Epithelial cell of esophagus (primary cell): ENCODE data around the gene ADGRL1.

Source experiments
- DNase-seq: peaks from one replicate; pipeline ENCODE4 v3.0.0; 2010; ENCODE audit warnings: low read depth
- H3K4me3 ChIP-seq: 2 replicates; pipeline ENCODE4 v1.5.1; 2011; ENCODE audit warnings: mild to moderate bottlenecking, low read length, control low read depth
- CTCF ChIP-seq: IDR thresholded peaks from 2 replicates; pipeline ENCODE4 v1.5.1; 2011; ENCODE audit warnings: low read depth, mild to moderate bottlenecking, low read length, control low read depth, inconsistent platforms; ENCODE audit not compliant: insufficient read depth; ENCODE audit errors: missing control alignments

Gene ADGRL1

GRCh38 chr19:14114439-14114838, 91.5 kb downstream of the ADGRL1 start:
- no peak overlapping the region for H3K4me3 ChIP-seq
- no peak for TF ChIP-seq CTCF
- no peak for DNase-seq

- TF ChIP-seq CTCF: peak; percentile 40
- no peak overlapping the region for H3K4me3 ChIP-seq
- DNase-seq: no peak
Observed at GRCh38 chr19:14113762-14114414, 92.1 kb downstream of the ADGRL1 start.

GRCh38 chr19:14112809-14113385, 93.1 kb downstream of the ADGRL1 start:
- TF ChIP-seq CTCF: no peak
- no peak overlapping the region for H3K4me3 ChIP-seq
- DNase-seq: no peak

- no peak overlapping the region for H3K4me3 ChIP-seq
- no peak for TF ChIP-seq CTCF
- DNase-seq: no peak
Observed at GRCh38 chr19:14112051-14112808, 93.7 kb downstream of the ADGRL1 start.

- DNase-seq: no peak
- H3K4me3 ChIP-seq: no peak overlapping the region
- no peak for TF ChIP-seq CTCF
Observed at GRCh38 chr19:14111486-14111885, 94.5 kb downstream of the ADGRL1 start.

GRCh38 chr19:14110650-14111049, 95.3 kb downstream of the ADGRL1 start:
- TF ChIP-seq CTCF: no peak
- no peak overlapping the region for H3K4me3 ChIP-seq
- no peak for DNase-seq
